ENCODE data around the gene C1orf105. TPM values are rescaled to one million over a fixed set of nuclear protein-coding genes. Genes with fewer than 3 reads are reported as not detected.

C1orf105 gene
- total RNA-seq, 4 donors from 2014 or later, result not detected

DNA sequence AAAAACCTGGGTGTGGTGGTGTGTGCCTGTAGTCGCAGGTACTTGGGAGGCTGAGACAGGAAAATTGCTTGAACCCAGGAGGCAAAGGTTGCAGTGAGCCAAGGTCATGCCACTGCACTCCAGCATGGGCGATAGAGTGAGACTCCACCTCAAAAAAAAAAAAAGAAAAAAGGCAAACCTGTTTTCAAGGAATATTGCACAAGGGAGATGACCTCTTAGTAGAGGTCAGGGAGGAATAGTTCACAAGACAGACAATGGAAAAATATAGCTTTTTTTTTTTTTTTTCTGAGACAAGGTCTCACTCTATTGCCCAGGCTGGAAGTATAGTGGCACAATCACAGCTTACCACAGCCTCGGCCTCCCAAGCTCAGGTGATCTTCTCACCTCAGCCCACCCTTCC is 90.0 kb downstream of the C1orf105 start:
- intact Hi-C loops (cut with DNase I), result no loop called here
- Histone ChIP-seq H3K27ac (no peak overlapping the region), H3K9me3 (no peaks in the 10 kb centered on the region), H3K36me3 (no peaks in the 10 kb centered on the region), H3K4me3 (no peak overlapping the region), H3K27me3 (no peaks in the 10 kb centered on the region), H3K4me1 (no peaks in the 10 kb centered on the region)
- no peak for DNase-seq
- WGBS, 2 donors, result 92 to 97% methylated on average over 3 of the region's 3 CpGs
- no peak for TF ChIP-seq POLR2A (IDR thresholded peaks at IDR 0.05)
- TF ChIP-seq CTCF (IDR thresholded peaks at IDR 0.05), result no peak

- no peak overlapping the region for H3K4me3 ChIP-seq
- DNase-seq, result no peak
- H3K36me3 ChIP-seq, result no peaks in the 10 kb centered on the region
- H3K9me3 ChIP-seq, result no peaks in the 10 kb centered on the region
- no peak overlapping the region for H3K27ac ChIP-seq
- TF ChIP-seq POLR2A (IDR thresholded peaks at IDR 0.05), result no peak
- TF ChIP-seq CTCF (IDR thresholded peaks at IDR 0.05), result no peak
- intact Hi-C loops (cut with DNase I), result no loop called here
- no peaks in the 10 kb centered on the region for H3K27me3 ChIP-seq
- no peaks in the 10 kb centered on the region for H3K4me1 ChIP-seq
These were observed 92.1 kb downstream of the C1orf105 start for GRCh38 chr1:172512591-172512990.

GRCh38 chr1:172513479-172513878 is 93.0 kb downstream of the C1orf105 start:
- DNase-seq, result no peak
- Histone ChIP-seq H3K36me3 (no peaks in the 10 kb centered on the region), H3K27ac (no peak overlapping the region), H3K27me3 (no peaks in the 10 kb centered on the region), H3K9me3 (no peaks in the 10 kb centered on the region), H3K4me1 (no peaks in the 10 kb centered on the region), H3K4me3 (no peak overlapping the region)
- intact Hi-C loops (cut with DNase I), result no loop called here
- TF ChIP-seq CTCF (IDR thresholded peaks at IDR 0.05) (no peak), POLR2A (IDR thresholded peaks at IDR 0.05) (no peak)

DNA sequence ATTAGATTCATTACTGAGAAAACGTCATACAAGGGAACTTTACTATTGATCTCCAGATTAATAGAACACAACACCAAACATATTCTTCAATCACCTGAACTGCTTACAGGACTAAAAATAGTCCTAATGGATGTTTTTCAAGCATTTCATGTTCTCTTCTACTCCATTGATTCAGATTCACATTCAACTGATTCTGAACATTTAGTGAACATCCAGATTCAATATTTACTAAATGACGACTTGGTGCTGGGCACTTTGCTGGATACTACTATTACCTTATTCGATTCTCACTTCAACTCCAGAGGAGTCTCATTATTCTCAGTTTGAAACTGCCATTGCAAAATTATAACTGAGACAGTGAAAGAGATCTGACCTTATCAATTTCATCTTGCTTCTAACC is 93.6 kb downstream of the C1orf105 start:
- no peaks in the 10 kb centered on the region for H3K27me3 ChIP-seq
- H3K4me3 ChIP-seq, result no peak overlapping the region
- 77 to 80% methylated on average over 3 of the region's 3 CpGs for WGBS, 2 donors
- no peaks in the 10 kb centered on the region for H3K9me3 ChIP-seq
- H3K36me3 ChIP-seq, result no peaks in the 10 kb centered on the region
- no peaks in the 10 kb centered on the region for H3K4me1 ChIP-seq
- intact Hi-C loops (cut with DNase I), result no loop called here
- no peak overlapping the region for H3K27ac ChIP-seq
- TF ChIP-seq POLR2A (IDR thresholded peaks at IDR 0.05), result no peak
- no peak for DNase-seq

- DNase-seq, result no peak
- no peak overlapping the region for H3K4me3 ChIP-seq
These were observed 95.0 kb downstream of the C1orf105 start for GRCh38 chr1:172515436-172515835.

More at GRCh38 chr1:172515436-172515835, 95.0 kb downstream of the C1orf105 start:
- Histone ChIP-seq H3K9me3 (no peaks in the 10 kb centered on the region), H3K4me1 (no peaks in the 10 kb centered on the region), H3K36me3 (no peaks in the 10 kb centered on the region), H3K27me3 (no peaks in the 10 kb centered on the region), H3K27ac (no peak overlapping the region)
- no peak for TF ChIP-seq POLR2A (IDR thresholded peaks at IDR 0.05)
- TF ChIP-seq CTCF (IDR thresholded peaks at IDR 0.05), result no peak
- intact Hi-C loops (cut with DNase I), result no loop called here

Data from esophagus squamous epithelium (tissue), 5 donors.